GM06990 (cell line): ENCODE results near the gene UBE2I.
"Not testable (repeated sequence)": the region's sequence is repeated elsewhere in the genome, so short reads cannot be mapped to it uniquely, and the experiment has no call there.

Experiments
- DNase-seq: peaks from one replicate; pipeline ENCODE4 v3.0.0-alpha.2; 2011; ENCODE audit not compliant: insufficient read length; ENCODE audit errors: extremely low read depth
- H3K27me3 ChIP-seq: replicated peaks from 2 replicates; pipeline ENCODE4 v1.6.0; 2011; ENCODE audit warnings: low read length; ENCODE audit not compliant: control insufficient read depth, insufficient read depth
- H3K36me3 ChIP-seq: 2 replicates; pipeline ENCODE4 v1.5.1; 2011; ENCODE audit warnings: low read length; ENCODE audit not compliant: control insufficient read depth, insufficient read depth
- H3K4me3 ChIP-seq: replicated peaks from 2 replicates; pipeline ENCODE4 v1.5.1; 2011; ENCODE audit warnings: low read depth, mild to moderate bottlenecking, control low read depth, low read length
- CTCF ChIP-seq: IDR thresholded peaks from 2 replicates; pipeline ENCODE4 v1.5.1; 2011; ENCODE audit warnings: low read length, control low read depth, mild to moderate bottlenecking, inconsistent platforms; ENCODE audit not compliant: insufficient read depth, poor library complexity, severe bottlenecking

UBE2I gene

GRCh38 chr16:1262846-1263221 is 46.6 kb upstream of the UBE2I start:
- TF ChIP-seq CTCF: no peak
- no peak for DNase-seq
- H3K27me3 ChIP-seq: no peaks in the 10 kb centered on the region; the same call in 1 of the 2 replicates
- H3K4me3 ChIP-seq: no peak overlapping the region
- H3K36me3 ChIP-seq: no peaks in the 10 kb centered on the region

- no peak overlapping the region for H3K4me3 ChIP-seq
- H3K27me3 ChIP-seq: no peaks in the 10 kb centered on the region; the same call in 1 of the 2 replicates
- no peak for DNase-seq
- TF ChIP-seq CTCF: no peak
- H3K36me3 ChIP-seq: no peaks in the 10 kb centered on the region
These were observed 45.7 kb upstream of the UBE2I start for GRCh38 chr16:1263591-1264344.

- H3K27me3 ChIP-seq: no peaks in the 10 kb centered on the region; the same call in 1 of the 2 replicates
- H3K36me3 ChIP-seq: no peaks in the 10 kb centered on the region
- TF ChIP-seq CTCF: no peak
- no peak for DNase-seq
- H3K4me3 ChIP-seq: no peak overlapping the region
These were observed 44.9 kb upstream of the UBE2I start for GRCh38 chr16:1264345-1265089.

GRCh38 chr16:1265090-1265630 is 44.3 kb upstream of the UBE2I start:
- no peak for TF ChIP-seq CTCF
- Histone ChIP-seq H3K27me3 (no peaks in the 10 kb centered on the region; the same call in 1 of the 2 replicates), H3K36me3 (no peaks in the 10 kb centered on the region), H3K4me3 (no peak overlapping the region)
- no peak for DNase-seq

GRCh38 chr16:1265826-1266225 is 43.6 kb upstream of the UBE2I start:
- no peak for TF ChIP-seq CTCF
- no peak for DNase-seq

GRCh38 chr16:1269418-1269817 is 40.0 kb upstream of the UBE2I start:
- H3K4me3 ChIP-seq, H3K27me3 ChIP-seq, H3K36me3 ChIP-seq, DNase-seq: not testable (repeated sequence)

More at GRCh38 chr16:1265826-1266225, 43.6 kb upstream of the UBE2I start:
- no peak overlapping the region for H3K4me3 ChIP-seq
- H3K36me3 ChIP-seq: no peaks in the 10 kb centered on the region
- H3K27me3 ChIP-seq: no peaks in the 10 kb centered on the region; the same call in 1 of the 2 replicates
